Hypothalamus (tissue), 51 donors: Measurements from ENCODE around the gene LYPD4.
"Not testable (repeated sequence)": the region's sequence is repeated elsewhere in the genome, so short reads cannot be mapped to it uniquely, and the experiment has no call there.

ENCODE experiments used
- DNase-seq, 51 donors: peaks; one replicate each; lab custom pipeline; 2025; lab: John Stamatoyannopoulos, UW

The LYPD4 gene

GRCh38 chr19:41804336-41804735, 40.1 kb downstream of the LYPD4 start:
- DNase-seq: no peak

GRCh38 chr19:41802770-41803169, 41.7 kb downstream of the LYPD4 start:
- DNase-seq: no peak

DNA sequence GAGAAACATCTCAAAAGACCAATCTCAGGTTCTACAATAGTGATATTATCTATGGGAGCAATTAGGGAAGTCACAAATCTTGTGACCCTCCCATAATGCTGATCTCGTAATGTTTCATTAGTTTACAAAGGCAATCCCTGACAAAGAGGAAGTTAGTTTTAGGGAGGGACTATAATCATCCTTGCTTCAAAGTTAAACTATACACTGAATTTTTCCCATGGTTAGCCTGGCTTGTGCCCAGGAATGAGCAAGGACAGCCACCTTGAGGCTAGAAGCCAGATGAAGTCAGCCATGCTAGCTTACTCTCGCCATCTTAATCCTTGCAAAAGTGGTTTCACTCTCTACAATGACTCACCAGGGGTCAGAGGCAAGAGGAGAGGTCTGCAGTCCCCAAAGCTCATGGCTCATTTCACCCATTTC, 42.7 kb downstream of the LYPD4 start:
- DNase-seq: no peak

DNA sequence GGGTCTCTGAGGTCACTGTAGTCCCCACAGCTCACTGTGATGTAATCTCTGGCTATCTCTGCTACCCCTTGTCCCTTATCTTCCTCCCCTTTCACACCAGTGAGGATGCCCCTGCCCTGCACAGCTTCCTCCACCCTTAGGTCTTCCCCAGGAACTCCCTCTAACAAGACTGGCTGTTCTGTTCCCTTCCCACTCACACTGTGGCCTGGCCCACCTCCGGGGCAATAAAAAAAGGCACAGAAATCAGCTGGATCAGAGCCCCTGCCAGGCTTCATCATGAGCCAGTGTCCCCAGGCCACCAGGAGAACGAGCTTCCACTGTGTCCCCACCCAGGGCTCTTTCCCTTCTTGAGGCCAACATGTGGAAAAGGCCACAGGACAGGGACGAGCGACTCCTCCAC, 43.5 kb downstream of the LYPD4 start:
- DNase-seq: no peak

- no peak for DNase-seq
Measured at GRCh38 chr19:41799444-41800000, 45.0 kb downstream of the LYPD4 start.

- no peak for DNase-seq
Measured at GRCh38 chr19:41796901-41797300, 47.6 kb downstream of the LYPD4 start.

DNA sequence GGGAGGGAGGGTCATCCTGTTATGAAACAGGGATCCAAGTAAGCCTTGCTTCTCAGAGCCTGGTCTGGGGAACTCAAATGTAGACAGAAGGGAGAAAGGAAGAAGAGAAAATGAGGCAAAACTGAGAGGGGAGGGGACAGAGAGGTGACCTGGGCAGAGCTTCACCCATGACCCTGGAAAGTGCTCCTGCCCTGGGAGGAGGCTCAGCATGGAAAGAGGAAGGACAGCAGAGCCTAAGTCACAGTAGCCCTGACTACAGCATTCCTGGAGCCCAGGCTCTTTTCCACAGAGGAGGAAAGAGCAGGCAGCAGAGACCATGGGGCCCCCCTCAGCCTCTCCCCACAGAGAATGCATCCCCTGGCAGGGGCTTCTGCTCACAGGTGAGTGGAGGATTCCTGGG, 48.1 kb downstream of the LYPD4 start, which contains the start of gene CEACAM3:
Gene CEACAM3, plus strand, starts transcription at position 226 of the 400 bp plus-strand sequence. Its CDS starts 91 bp downstream, at position 317.
- no peak for DNase-seq

GRCh38 chr19:41795031-41795461, 49.4 kb downstream of the LYPD4 start:
- DNase-seq: peak in 14 of 51 donors; percentile 1 to 33 (median 12)

DNA sequence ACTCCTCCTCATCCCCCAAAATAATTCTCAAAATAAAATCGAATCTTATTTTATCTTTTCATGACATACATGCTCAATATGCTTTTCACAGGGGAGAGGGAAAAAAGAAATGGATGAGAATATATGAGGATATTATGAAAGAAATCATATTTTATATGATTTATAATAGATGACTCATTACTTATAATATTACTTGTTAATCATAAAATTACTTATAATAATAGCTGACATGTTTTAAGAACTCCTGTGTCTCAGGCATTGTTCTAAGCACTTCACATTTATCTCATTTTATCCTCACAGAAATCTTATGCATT, 51.1 kb downstream of the LYPD4 start:
- DNase-seq: no peak

DNA sequence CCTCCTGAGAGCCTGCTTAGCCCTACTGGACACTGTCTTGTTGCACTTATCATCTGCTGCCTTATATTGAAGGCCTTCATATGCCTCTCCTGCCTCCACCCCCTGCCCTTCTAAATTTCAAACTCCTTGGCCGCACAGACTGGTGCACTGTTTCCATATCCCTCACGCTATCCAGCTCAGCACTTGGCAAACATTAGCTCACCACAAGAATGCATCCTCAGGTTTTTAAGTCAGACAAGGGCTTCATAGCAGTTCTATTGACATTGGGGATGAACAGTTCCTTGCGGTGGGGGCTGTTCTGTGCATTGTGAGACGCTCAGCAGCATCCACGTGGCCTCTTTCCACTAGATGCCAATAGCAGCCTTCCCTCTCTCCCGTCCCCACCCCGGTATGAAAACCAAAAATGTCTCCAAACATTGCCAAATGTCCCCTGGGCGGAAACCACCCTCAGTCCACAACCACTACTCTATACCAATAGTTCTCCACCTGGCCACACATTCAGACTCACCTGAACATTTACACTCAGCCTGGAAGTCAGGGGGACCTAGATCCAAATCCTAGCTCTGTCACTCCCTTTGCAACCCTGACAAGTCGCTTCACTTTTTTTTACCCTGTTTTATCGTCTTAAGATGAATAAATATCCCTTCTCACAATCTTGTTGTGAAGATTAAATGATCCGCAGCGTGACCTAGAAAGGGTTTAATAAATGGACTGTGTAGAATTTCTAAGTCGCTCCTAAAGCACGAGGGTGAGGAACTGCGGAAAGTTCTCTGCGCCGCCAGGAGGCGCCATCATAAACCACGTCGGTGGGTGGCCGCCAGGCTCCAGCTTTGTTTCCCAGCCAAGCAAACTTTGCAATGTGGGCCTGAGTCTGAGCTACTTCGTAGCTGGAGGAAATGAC, 51.7 kb downstream of the LYPD4 start:
- peak in 15 of 51 donors; percentile 1 to 29 (median 9) for DNase-seq

GRCh38 chr19:41789053-41789452, 55.4 kb downstream of the LYPD4 start:
- DNase-seq: not testable (repeated sequence)

DNA sequence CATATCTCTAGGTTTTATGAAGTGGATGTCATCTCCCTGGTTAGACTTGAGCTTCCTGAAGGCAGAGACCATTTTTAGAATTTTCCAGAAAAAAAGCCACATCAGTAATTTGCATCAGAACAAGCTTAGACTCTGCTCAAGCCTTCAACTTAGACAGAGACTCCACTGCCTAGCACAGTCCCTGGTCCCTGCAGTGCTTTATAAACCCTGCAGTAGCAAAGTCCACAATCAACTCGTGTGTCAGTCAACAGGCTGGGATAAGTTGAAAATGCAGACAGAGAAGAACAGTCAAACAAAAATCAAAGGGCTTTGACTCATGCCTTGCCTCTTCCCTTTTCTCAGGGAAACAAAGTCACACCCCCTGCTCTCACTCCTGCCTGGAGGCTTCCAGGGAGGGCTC, 56.0 kb downstream of the LYPD4 start:
- not testable (repeated sequence) for DNase-seq
